NCI-H446 (cell line): ENCODE data around the gene UCK1.

Experiments used
- DNase-seq, 2 experiments: peaks; one replicate each; lab custom pipeline; 2025; lab: John Stamatoyannopoulos, UW

The UCK1 gene

DNA sequence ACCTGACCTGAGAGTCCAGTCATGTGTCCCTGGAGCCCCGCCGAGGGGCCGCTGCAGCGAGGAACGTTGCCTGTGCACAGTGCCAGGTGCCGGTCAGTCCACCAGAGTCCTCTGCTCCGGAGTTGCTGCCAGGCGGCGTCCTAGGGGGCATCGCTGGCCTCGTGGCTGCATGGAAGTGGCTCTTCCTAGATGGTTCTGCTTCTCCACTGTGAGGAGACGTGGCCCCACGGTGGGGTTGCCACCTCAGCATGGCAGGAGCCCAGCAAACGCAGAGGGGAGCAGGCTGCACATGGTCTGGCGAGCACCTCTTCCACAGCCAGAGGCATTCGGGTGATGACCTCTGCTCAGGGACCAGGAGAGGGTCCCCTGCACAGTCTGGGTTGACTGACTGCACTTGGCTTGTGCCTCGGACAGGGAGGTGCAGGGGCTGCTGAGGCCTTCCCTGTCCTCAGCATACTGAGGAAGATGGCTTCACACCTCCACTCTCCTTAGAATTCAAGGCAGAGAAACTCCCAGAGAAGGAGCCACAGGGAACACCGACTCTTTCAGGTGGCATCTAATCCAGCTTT is 54.2 kb downstream of the UCK1 start:
- DNase-seq: no peak

DNA sequence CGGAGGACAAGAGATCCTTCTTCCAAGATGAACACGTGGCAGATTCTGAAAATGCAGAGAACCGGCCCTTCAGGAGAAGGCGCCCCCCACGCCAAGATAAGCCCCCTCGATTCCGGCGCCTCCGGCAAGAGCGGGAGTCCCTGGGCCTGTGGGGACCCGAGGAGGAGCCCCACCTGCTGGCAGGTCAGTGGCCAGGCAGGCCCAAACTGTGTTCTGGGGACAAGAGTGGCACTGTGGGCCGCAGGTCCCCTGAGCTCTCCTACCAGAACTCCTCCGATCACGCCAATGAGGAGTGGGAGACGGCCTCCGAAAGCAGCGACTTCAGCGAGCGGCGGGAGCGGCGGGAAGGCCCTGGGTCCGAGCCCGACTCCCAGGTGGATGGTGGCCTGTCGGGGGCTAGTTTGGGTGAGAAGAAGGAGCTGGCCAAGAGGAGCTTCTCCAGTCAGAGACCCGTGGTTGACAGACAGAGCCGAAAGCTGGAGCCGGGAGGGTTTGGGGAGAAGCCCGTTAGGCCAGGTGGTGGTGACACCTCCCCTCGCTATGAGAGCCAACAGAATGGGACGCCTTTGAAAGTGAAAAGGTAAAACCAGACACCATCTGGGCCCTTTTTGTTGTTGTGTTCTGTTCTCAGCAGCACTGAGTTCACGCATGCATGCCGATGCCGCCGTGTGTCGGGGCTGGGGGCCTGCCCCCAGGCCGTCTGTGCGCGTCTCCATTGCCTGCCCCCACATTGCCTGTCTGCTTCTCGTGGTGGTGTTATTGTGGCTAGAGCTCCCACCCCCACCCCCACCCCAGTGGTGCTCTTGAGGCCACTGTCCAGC is 54.9 kb downstream of the UCK1 start:
- no peak for DNase-seq

- no peak for DNase-seq
Observed at GRCh38 chr9:131475111-131475955, 55.7 kb downstream of the UCK1 start.

DNA sequence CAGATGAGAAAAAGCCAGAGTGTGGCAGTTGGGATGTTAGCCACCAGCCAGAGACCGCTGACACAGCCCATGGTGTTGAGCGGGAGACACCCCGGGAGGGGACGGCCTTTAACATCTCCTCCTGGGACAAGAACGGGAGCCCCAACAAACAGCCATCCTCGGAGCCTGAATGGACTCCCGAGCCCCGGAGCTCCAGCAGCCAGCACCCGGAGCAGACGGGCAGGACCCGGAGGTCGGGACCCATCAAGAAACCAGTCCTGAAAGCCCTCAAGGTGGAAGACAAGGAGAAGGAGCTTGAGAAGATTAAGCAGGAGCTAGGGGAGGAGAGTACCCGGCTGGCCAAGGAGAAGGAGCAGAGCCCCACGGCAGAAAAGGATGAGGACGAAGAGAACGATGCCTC is 56.4 kb downstream of the UCK1 start:
- no peak for DNase-seq

- DNase-seq: no peak
Observed at GRCh38 chr9:131473891-131474290, 57.2 kb downstream of the UCK1 start.
